HS-27A (cell line): ENCODE data around the gene SMARCD3.

Experiments used
- DNase-seq: peaks from one replicate; pipeline ENCODE4 v3.0.0-alpha.2; 2012; ENCODE audit warnings: low read depth, missing footprints

SMARCD3 gene

DNA sequence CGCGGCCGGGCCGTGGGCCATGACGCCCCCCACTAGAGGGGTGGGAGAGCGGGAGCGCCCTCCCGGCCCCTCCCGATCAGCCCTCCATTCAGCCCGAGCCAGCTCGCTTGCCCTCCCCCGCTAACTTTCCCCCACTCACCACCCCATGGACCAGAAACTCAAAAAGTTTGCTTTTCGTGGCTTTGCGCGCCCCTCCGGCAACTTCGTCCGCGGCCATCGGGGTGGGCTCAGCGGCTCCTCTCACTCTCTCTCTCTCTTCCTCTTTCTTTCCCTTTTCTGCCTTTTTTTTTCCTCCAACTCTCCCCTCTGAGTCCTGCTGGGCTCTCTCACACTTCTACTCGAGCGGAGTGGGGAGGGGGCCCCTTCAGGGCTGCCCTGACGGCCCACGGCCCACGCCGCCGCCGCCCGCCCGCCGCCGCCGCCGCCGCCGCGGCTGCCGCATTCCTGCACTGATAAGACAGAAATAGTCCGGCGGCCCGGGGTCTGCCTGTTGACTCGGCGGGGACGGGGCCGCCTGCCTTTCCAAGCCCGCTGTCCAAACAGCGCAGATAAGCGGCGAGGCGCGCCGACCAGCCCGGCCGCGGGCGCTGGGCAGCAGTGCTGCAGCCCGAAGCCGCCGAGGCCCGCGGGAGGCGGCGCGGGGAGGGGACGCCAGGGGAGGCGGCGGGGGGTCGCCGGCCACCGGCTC lies at the start of gene SMARCD3:
SMARCD3 (minus strand) TSS at position 349 of the 688 bp plus-strand sequence; CDS start at position 217, 132 bp downstream.
- no peak for DNase-seq

DNA sequence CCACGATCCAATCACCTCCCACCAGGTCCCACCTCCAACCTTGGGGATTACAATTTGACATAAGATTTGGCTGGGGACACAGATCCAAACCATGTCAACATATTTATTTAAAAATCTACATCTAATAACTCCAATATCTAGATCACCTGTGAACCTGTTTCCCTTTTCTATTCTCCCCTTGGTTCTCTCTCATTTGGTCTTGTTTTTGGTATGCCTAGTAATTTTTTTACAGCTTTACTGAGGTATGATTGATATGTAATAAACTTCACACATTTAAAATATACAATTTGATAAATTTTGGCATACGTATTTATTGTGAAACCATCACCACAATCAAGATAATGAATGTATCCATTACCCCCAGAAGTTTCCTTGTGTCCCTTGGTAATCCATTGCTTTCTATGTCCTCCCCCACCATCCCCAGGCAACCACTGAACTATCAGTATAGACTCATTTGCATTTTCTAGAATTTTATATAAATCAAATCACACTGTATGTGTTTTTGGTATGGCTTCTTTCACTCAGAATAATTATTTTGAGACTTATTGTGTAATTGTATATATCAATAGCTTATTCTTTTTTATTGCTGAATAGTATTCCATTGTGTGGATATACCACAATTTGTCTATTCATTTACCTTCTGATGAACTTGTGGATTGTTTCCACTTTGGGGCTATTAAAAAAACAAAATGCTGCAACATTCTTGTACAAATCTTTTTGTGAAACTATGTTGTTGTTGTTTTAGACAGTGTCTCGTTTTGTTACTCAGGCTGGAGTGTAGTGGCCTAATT lies 47.9 kb upstream of the SMARCD3 start:
- no peak for DNase-seq

DNA sequence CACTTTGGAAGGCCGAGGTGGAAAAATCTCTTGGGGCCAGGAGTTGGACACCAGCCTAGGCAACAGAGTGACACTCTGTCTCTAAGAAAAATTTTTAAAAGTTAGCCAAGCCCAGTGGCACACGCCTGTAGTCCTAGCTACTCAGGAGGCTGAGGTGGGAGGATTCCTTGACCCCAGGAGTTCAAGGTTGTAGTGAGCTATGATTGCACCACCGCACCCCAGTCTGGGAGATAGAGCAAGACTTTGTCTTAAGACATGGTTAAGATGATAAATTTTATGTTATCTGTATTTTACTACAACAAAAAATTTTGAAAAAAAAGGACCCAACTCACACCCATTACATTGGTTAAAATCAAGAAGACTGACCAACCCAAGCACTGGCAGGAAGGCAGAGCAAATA lies 44.4 kb upstream of the SMARCD3 start:
- DNase-seq = no peak

GRCh38 chr7:151291206-151291605 lies 42.7 kb upstream of the SMARCD3 start:
- no peak for DNase-seq

DNA sequence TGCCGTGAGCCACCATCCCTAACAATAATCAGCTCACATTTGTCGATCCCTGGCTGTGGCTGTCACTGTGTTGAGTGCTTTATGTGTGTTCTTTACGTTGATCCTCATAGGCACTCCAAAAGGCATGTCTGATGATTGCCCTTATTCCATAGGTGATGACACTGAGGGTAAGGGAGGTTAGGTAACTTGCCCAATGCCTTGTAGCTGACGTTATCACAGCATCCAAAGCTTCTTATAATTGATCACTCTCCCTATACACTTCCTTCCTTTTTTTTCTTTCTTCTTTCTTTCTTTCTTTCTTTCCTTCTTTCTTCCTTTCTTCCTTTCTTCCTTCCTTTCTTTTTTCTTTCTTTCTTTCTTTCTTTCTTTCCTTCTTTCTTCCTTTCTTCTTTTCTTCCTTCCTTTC lies 41.9 kb upstream of the SMARCD3 start:
- no peak for DNase-seq

DNA sequence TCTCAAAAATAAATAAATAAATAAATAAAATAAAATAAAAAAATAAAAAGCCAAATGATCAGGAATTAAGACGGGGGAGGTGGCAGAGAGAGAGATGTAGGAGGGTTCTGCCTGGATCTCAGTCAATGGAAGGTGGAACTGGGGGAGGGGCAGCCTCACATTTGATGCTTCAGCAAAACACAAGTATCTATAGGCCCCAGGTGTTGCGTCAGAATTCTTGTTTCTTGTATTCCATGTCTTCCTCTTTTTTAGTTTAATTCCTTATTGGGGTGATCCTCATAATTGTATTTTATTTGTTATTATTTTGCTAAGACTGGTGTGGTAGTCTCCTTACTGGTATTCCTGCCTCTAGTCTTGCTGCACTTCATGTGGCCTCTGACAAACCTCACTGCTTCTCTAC lies 41.4 kb upstream of the SMARCD3 start:
- DNase-seq = no peak

DNA sequence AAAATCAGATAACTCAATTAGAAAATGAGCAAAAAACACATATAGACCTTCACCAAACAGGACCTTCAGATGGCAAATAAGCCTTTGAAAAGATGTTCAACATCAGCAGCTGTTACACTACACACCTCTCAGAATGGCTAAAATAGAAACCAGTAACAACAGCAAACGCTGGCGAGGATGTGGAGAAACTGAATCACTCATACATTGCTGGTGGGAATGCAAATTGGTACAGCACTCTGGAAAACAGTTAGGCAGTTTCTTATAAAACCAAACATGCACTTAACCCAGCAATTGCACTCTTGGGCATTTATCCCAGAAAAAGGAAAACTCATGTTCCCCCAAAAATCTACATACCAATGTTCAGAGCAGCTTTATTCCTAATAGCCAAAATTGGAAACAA lies 37.7 kb upstream of the SMARCD3 start:
- DNase-seq = no peak

DNA sequence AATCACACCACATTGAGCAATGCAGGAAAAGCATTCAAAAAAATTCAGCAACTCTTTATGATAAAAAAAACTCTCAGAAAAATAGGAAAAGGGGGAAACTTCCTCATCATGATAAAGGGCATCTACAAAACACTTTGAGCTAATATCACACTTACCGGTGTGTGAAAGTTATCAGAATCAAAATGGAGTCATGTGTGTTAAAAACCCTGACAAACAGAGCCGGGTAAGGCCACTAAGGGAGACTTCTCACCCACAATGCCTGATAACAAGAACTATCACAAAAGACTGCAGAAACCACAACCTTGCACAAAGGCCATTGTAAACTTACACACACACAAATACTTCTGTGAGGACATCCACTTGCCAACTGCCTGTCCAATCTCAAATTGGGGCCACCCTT lies 34.8 kb upstream of the SMARCD3 start:
- DNase-seq = no peak

DNA sequence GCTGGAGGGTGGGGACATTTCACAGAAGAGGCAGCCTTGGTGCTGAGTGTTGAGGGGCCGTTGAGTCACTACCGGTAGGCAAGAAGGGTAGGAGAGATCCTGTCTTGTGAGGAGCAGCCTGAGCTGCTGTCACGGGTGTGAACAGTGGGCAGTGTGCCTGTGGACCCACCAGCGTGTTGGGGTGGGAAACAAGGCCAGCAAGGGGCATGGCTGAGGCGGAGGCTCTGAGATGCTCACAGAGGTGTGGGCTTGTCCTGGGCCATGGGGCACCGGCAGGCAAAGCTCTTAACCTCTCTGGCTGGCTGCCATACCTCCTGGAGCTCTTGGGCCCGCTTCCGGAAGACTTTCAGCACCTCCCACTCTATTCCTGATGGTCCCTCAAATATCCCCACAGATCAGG lies 33.6 kb upstream of the SMARCD3 start:
- DNase-seq = no peak

DNA sequence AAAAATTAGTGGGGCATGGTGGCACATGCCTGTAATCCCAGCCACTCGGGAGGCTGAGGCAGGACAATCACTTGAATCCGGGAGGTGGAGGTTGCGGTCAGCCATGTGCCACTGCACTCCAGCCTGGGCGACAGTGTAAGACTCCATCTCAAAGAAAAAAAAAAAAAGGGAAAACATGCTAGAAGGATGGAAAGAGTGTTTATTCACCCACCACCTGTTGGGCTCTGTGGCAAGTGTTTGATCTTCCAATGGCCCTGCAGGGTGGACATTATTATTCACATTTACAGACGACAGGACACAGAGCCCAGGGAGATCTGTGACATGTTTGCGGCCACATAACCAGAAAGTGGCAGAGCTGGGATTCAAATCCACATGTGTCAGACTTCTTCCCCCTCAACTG lies 33.2 kb upstream of the SMARCD3 start:
- DNase-seq = no peak

- DNase-seq = no peak
Observed at GRCh38 chr7:151280388-151281019, 32.0 kb upstream of the SMARCD3 start.

- no peak for DNase-seq
Observed at GRCh38 chr7:151279868-151280267, 31.4 kb upstream of the SMARCD3 start.

GRCh38 chr7:151278949-151279348 lies 30.5 kb upstream of the SMARCD3 start:
- DNase-seq = no peak

GRCh38 chr7:151277631-151278030 lies 29.1 kb upstream of the SMARCD3 start:
- DNase-seq = no peak

- no peak for DNase-seq
Observed at GRCh38 chr7:151276666-151277590, 28.4 kb upstream of the SMARCD3 start.

DNA sequence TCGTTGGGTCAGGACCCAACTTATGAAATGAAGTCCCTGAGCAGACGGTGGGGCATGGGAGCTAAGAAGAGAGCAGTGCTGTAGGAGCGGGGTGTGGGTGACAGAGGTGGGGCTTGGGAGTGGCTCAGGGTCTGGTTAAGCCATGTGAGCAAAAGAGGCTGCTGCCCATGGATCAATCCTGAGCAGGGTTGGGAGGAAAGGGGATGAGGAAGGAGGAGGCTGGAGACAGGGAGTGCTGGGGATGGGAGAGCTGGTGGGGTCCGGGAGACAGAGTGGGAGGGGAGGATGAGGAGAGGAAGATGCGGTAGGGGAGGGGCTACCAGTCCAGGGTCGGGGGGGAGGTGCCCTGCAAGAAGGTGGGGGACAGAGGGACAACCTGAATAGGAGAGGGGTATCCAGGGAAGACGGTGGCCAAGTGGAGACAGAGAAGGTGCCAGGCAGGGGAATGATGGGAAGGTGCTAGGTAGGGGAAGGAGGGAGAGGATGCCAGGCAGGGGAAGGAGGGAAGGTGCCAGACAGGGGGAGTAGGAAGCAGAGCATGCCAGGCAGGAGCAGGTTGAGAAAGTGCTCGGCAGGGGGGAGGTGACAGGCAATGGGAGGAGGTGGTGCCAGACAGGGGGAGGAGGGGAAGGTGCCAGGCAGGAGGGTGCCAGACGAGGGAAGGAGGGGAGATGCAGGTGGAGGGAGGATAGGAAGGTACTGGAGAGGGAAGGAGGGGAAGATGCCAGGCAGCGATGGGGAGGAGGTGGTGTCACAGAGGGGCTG lies 27.5 kb upstream of the SMARCD3 start:
- DNase-seq = no peak

DNA sequence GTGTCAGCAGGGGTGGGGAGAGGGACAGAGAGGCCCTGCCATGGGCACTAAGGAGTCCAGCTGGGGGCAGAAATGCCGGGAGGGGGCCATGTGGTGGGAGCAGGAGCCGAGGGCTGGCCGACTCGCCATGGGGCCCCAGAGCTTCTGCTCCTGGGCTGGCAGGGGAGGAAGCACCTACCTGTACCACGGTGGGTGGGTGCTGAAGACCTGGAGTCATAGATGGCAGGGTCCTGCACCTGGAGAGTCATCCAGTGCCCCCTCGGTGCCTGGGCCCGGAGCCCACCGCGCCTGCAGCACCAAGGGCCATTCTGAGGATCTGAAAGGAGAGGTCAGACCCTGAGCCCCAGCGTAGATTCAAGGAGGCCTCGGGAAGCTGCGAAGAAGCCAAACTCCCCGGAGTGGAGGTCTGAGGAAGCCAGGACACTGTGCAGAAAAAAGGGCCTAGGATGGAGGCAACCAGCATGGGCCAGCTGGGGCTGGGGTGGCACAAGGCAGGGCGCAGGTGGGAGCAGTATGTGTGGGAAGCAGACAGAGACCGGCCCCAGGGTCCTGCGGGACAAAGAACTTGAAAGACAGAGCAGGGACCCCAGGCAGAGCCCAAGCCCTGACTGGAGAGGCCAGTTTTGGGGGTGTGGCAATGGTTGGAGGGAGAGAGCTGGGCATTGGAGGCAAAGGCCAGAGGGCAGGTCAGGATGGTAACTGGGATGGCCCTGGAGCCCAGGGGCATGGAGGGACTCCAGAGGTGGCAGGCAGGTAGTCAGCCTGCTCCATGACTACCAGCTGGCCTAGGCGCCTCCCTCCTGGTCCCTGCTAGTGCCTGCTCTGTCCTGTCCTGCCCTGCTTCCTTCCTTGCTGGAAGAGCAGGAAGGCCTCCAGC lies 26.7 kb upstream of the SMARCD3 start:
- DNase-seq = no peak

GRCh38 chr7:151274396-151274795 lies 25.9 kb upstream of the SMARCD3 start:
- no peak for DNase-seq

DNA sequence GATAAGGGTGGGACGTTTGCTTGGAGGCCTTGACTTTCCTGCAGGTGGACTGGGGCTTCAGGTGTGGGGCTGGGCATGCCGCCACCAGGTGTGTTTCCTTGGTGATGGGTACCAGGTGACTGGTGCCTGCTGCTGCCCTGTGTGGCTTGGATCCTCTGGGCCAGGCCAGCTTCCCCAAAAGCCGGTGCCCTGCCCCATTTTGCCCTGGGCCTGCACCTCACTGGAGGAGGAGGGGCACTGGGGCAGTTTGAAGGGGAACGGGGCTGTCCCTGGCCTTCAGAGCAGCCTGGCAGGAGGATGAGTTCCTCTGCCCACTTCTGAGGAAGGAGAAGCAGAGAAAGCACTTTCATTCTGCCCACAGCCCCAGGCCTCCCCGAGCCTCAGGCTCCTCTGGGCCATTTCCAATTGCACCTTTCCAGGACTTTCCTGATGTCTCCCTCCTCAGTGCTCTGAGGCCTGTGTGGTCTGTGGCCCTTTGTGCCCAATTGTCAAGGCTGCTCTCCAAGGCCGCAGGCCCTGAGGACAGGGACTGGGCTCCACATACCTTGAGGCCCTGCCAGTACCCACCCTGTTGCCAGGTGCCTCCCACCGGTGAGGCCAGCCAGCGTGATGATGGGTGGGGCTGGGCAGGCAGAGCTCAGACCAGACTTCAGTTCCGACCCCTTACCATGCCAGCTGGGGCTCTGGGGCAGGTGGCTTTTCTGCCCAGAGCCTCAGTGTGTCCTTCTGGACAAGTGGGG lies 25.3 kb upstream of the SMARCD3 start:
- DNase-seq = no peak

DNA sequence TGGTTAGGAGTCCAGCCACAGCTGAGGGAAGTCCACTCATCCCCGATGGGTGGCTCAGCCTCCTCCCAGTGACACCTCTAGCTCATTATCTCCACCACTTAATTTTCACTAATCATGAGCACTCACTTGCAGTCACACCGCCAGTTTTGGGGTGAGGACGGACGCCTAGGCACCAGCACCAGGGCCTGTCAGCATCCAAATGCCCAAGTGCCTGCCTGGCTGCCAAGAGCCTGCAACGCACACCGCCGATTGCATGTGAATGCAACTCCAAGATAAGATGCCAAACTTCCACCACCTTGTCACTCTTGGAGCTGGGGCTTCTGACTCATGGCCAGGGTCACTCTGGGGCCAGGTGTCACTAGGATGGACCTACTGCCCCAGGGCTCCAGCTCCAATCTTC lies 24.4 kb upstream of the SMARCD3 start:
- DNase-seq = no peak
